Osteocyte (in vitro differentiated cells): ENCODE results near the gene CNOT11. TPM values are rescaled to one million over a fixed set of nuclear protein-coding genes. Genes with fewer than 3 reads are reported as not detected.
A peak's percentile ranks its signal among the peaks of the same experiment; 100 is the strongest.

Source experiments
- DNase-seq: peaks from one replicate; pipeline ENCODE4 v3.0.0; 2021; ENCODE audit warnings: mixed read lengths; ENCODE audit not compliant: unreplicated experiment; ENCODE audit errors: extremely low spot score
- H3K27ac Mint-ChIP-seq: one replicate; pipeline ENCODE4 v1.8.0; 2021; ENCODE audit warnings: mild to moderate bottlenecking, mixed read lengths; ENCODE audit not compliant: unreplicated experiment
- H3K27me3 Mint-ChIP-seq: one replicate; pipeline ENCODE4 v1.8.0; 2021; ENCODE audit warnings: mixed read lengths; ENCODE audit not compliant: unreplicated experiment
- H3K36me3 Mint-ChIP-seq: one replicate; pipeline ENCODE4 v1.8.0; 2021; ENCODE audit warnings: mixed read lengths; ENCODE audit not compliant: unreplicated experiment
- H3K4me1 Mint-ChIP-seq: one replicate; pipeline ENCODE4 v1.8.0; 2021; ENCODE audit warnings: mixed read lengths; ENCODE audit not compliant: unreplicated experiment
- H3K4me3 Mint-ChIP-seq: one replicate; pipeline ENCODE4 v1.8.0; 2021; ENCODE audit warnings: mild to moderate bottlenecking, moderate library complexity, mixed read lengths; ENCODE audit not compliant: unreplicated experiment
- H3K9me3 Mint-ChIP-seq: one replicate; pipeline ENCODE4 v1.8.0; 2021; ENCODE audit warnings: mixed read lengths; ENCODE audit not compliant: unreplicated experiment
- total RNA-seq: library from RNA; stranded (reverse); gene quantifications from 2 replicates; pipeline ENCODE4 v1.2.1, GENCODE V29; 2021
- TF ChIP-seq, protein P1 (sequence below): fragments of 200-600 bp; sonication (generic); IDR thresholded peaks from 2 replicates; pipeline ENCODE4 v1.5.0; 2021; ENCODE audit warnings: antibody characterized with exemption, mild to moderate bottlenecking, moderate library complexity

Gene CNOT11
- total RNA-seq, 1 donor from 2014 or later, result 31.4 TPM

DNA sequence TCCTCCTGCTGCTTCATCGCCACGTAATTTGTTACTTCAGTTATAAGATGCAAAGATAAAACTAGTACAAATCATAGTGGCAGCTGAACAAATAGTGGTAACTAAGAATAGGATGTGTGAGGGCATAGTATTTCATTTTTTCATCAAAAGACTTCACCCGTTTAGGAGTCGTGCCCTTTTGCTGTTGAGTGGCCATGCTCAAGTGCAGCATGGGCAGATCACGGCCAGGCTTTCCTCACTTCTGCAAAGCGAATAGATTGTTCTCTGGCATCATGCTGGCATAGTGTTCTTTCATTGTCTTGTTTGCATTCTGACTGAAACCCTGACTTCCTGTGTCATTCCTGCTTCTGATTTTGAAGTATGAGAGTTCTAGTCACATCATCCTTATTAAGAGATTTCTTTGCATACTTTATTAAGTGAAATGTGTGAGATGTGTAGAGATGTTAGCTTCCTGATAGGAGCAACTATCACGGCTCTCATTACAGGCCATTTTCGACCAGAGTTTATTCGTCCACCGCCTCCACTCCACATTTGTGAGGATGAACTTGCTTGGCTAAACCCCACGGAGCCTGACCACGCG is 11.8 kb downstream of the CNOT11 start:
- Mint-ChIP-seq H3K9me3 (no peaks in the 10 kb centered on the region), H3K27ac (no peak overlapping the region), H3K36me3 (peaks cover 43% of the 10 kb centered on the region), H3K4me1 (peaks cover 6% of the 10 kb centered on the region), H3K27me3 (no peaks in the 10 kb centered on the region), H3K4me3 (no peak overlapping the region)
- TF ChIP-seq, protein P1, sequence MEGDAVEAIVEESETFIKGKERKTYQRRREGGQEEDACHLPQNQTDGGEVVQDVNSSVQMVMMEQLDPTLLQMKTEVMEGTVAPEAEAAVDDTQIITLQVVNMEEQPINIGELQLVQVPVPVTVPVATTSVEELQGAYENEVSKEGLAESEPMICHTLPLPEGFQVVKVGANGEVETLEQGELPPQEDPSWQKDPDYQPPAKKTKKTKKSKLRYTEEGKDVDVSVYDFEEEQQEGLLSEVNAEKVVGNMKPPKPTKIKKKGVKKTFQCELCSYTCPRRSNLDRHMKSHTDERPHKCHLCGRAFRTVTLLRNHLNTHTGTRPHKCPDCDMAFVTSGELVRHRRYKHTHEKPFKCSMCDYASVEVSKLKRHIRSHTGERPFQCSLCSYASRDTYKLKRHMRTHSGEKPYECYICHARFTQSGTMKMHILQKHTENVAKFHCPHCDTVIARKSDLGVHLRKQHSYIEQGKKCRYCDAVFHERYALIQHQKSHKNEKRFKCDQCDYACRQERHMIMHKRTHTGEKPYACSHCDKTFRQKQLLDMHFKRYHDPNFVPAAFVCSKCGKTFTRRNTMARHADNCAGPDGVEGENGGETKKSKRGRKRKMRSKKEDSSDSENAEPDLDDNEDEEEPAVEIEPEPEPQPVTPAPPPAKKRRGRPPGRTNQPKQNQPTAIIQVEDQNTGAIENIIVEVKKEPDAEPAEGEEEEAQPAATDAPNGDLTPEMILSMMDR, result no peak
- DNase-seq, result no peak

- Mint-ChIP-seq H3K9me3 (no peaks in the 10 kb centered on the region), H3K36me3 (peaks cover 53% of the 10 kb centered on the region), H3K27ac (no peak overlapping the region), H3K4me3 (no peak overlapping the region), H3K27me3 (no peaks in the 10 kb centered on the region), H3K4me1 (peaks cover 6% of the 10 kb centered on the region)
- no peak for DNase-seq
- TF ChIP-seq, protein P1, result no peak
These were observed 13.3 kb downstream of the CNOT11 start for GRCh38 chr2:101265893-101266499.

- Mint-ChIP-seq H3K27ac (peak overlapping the region; percentile 43), H3K4me3 (no peak overlapping the region), H3K27me3 (no peaks in the 10 kb centered on the region), H3K4me1 (peaks cover 6% of the 10 kb centered on the region), H3K9me3 (no peaks in the 10 kb centered on the region), H3K36me3 (peaks cover 54% of the 10 kb centered on the region)
- TF ChIP-seq, protein P1, result no peak
- DNase-seq, result no peak
These were observed 15.3 kb downstream of the CNOT11 start for GRCh38 chr2:101267671-101268656.

DNA sequence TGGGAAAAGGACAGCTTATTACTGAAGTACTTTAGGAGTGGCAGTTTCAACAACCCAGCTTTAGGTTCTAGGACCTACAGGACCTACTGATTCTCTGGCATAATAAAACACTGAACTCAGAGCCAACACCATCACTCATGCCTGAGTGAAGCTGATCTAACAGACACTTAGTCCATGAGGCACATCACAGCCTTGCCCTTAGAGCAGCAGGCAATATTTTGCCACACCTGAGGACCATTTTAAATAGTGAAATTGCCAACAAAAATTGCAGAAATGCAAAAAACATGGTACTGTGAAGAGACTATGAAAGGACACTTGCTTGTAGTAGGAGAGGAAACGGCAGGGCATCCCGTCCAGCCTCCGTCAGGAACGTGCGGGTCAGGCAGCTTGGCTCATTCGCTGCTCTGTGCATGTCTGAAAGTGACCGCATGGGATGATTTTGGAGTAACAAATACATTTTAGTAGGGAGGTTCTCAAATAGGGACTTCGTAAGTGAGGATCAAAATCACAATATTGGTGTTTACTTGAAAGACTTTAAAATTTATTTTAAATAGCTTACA is 18.1 kb downstream of the CNOT11 start:
- H3K27ac Mint-ChIP-seq, result no peak overlapping the region
- H3K27me3 Mint-ChIP-seq, result no peaks in the 10 kb centered on the region
- H3K36me3 Mint-ChIP-seq, result peaks cover 50% of the 10 kb centered on the region
- TF ChIP-seq, protein P1, result no peak
- no peaks in the 10 kb centered on the region for H3K9me3 Mint-ChIP-seq
- H3K4me1 Mint-ChIP-seq, result peaks cover 6% of the 10 kb centered on the region
- no peak for DNase-seq
- H3K4me3 Mint-ChIP-seq, result no peak overlapping the region
